Neuronal stem cell (in vitro differentiated cells): ENCODE results near the gene NOP53.

Source experiments
- DNase-seq: peaks from one replicate; pipeline ENCODE4 v3.0.0-alpha.2; 2013; ENCODE audit warnings: low spot score
- H2AFZ ChIP-seq: one replicate; pipeline ENCODE4 v1.6.1; 2013; ENCODE audit warnings: mild to moderate bottlenecking, low read length, inconsistent platforms
- H2AK5ac ChIP-seq: 2 replicates; pipeline ENCODE4 v1.6.1; 2013; ENCODE audit warnings: low read depth, mild to moderate bottlenecking, inconsistent platforms, low read length, moderate library complexity, mixed read lengths
- H2BK120ac ChIP-seq: 2 replicates; pipeline ENCODE4 v1.6.1; 2013; ENCODE audit warnings: low read depth, mild to moderate bottlenecking, inconsistent platforms, low read length, moderate library complexity, mixed read lengths
- H2BK12ac ChIP-seq: one replicate; pipeline ENCODE4 v1.6.1; 2013; ENCODE audit warnings: low read length, inconsistent platforms
- H2BK15ac ChIP-seq: 2 replicates; pipeline ENCODE4 v1.6.1; 2013; ENCODE audit warnings: mild to moderate bottlenecking, low read length, inconsistent platforms, mixed read lengths
- H2BK5ac ChIP-seq: one replicate; pipeline ENCODE4 v1.6.1; 2013; ENCODE audit warnings: inconsistent platforms, mild to moderate bottlenecking, low read length, moderate library complexity
- H3K14ac ChIP-seq: one replicate; pipeline ENCODE4 v1.6.1; 2013; ENCODE audit warnings: low read length, inconsistent platforms
- H3K18ac ChIP-seq: 2 replicates; pipeline ENCODE4 v1.6.1; 2013; ENCODE audit warnings: low read length, inconsistent platforms
- H3K23ac ChIP-seq: 2 replicates; pipeline ENCODE4 v1.6.1; 2013; ENCODE audit warnings: low read depth, mild to moderate bottlenecking, mixed read lengths, low read length, inconsistent platforms; ENCODE audit not compliant: poor library complexity
- H3K27ac ChIP-seq: replicated peaks from 3 replicates; pipeline ENCODE4 v1.5.1; 2013; ENCODE audit warnings: low read length, inconsistent platforms
- H3K27me3 ChIP-seq, 3 experiments: 2 replicates each; pipeline ENCODE4 v1.6.1; 2013; ENCODE audit warnings: low read length in 3 of 3, mild to moderate bottlenecking in 2 of 3, inconsistent platforms in 1 of 3, low read depth in 1 of 3, mixed read lengths in 1 of 3, moderate library complexity in 1 of 3; ENCODE audit not compliant: control insufficient read depth in 3 of 3, insufficient read depth in 3 of 3
- H3K36me3 ChIP-seq, 2 donors: replicated peaks in 1 of 2; 2 replicates each; pipeline ENCODE4 v1.6.1; 2013; ENCODE audit warnings: low read length in 2 of 2; ENCODE audit not compliant: control insufficient read depth in 2 of 2, insufficient read depth in 2 of 2
- H3K4ac ChIP-seq: 2 replicates; pipeline ENCODE4 v1.6.1; 2013; ENCODE audit warnings: inconsistent platforms, mild to moderate bottlenecking, low read length, moderate library complexity
- H3K4me1 ChIP-seq, 2 donors: 1 replicate in 1 of 2; 2 replicates in 1 of 2; pipeline ENCODE4 v1.6.1; 2013; ENCODE audit warnings: low read length in 2 of 2, low read depth in 1 of 2; ENCODE audit not compliant: control insufficient read depth in 2 of 2, insufficient read depth in 1 of 2
- H3K4me2 ChIP-seq: one replicate; pipeline ENCODE4 v1.6.1; 2013; ENCODE audit warnings: mild to moderate bottlenecking, low read length, inconsistent platforms; ENCODE audit not compliant: insufficient read depth, poor library complexity, severe bottlenecking
- H3K4me3 ChIP-seq, 2 donors: 2 replicates each; pipeline ENCODE4 v1.5.1; 2013; ENCODE audit warnings: low read length in 2 of 2, mild to moderate bottlenecking in 2 of 2, inconsistent platforms in 1 of 2, moderate library complexity in 1 of 2
- H3K79me1 ChIP-seq: one replicate; pipeline ENCODE4 v1.6.1; 2013; ENCODE audit warnings: low read depth, mild to moderate bottlenecking, inconsistent platforms, low read length, moderate library complexity
- H3K9ac ChIP-seq: one replicate; pipeline ENCODE4 v1.6.1; 2013; ENCODE audit warnings: mild to moderate bottlenecking, low read depth, low read length, inconsistent platforms; ENCODE audit not compliant: poor library complexity
- H3K9me3 ChIP-seq, 2 donors: replicated peaks in 1 of 2; 2 replicates each; pipeline versions ENCODE3 to v1.6.1; 2013; ENCODE audit warnings: low read length in 2 of 2, mild to moderate bottlenecking in 2 of 2, inconsistent platforms in 1 of 2, low read depth in 1 of 2, mixed read lengths in 1 of 2, moderate library complexity in 1 of 2; ENCODE audit not compliant: control insufficient read depth in 2 of 2, insufficient read depth in 1 of 2
- H4K8ac ChIP-seq: one replicate; pipeline ENCODE4 v1.6.1; 2013; ENCODE audit warnings: low read depth, mild to moderate bottlenecking, inconsistent platforms, low read length, moderate library complexity
- H4K91ac ChIP-seq: one replicate; pipeline ENCODE4 v1.6.1; 2013; ENCODE audit warnings: low read length, low read depth, mild to moderate bottlenecking, inconsistent platforms; ENCODE audit not compliant: poor library complexity
- WGBS, 2 donors: extraction: QIAGEN DNeasy Blood & Tissue Kit; methylation state at CpG; one replicate each; pipeline ENCODE4 v1.1.7; 2013; ENCODE audit warnings: missing lambda C conversion rate in 2 of 2, mixed read lengths in 1 of 2; ENCODE audit not compliant: insufficient read length in 2 of 2, insufficient replicate concordance in 1 of 2; ENCODE audit errors: extremely low coverage in 2 of 2; 5-methylcytosine and 5-hydroxymethylcytosine counted together

The NOP53 gene

DNA sequence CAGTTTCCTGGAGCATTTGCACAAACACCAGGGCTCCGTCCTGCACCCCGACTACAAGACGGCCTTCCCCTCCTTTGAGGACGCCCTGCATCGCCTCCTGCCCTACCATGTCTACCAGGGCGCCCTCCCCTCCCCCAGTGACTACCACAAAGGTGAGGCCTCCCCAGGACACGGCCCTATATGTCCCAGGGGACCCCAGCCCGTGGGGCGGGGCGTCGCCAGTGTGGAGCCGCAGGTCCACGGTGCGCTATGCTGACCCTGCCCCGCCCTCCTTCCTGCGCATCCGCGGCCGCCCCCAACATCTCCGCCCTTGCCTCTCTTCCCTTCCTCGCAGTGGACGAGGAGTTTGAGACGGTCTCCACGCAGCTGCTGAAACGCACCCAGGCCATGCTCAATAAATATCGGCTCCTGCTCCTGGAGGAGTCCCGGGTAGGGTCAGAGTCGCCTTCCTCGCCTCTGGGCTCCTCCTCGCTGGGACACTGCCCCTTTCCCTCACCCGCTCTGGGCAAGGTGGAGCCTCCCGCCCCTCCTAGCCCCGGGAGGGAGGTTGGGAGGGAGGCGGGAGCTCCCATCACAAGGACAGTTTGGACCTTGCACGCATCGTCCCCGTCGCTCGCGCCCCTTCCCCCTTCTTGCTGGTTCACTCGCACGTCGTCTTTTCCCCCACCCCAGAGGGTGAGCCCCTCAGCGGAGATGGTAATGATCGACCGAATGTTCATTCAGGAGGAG is 46.6 kb upstream of the NOP53 start:
- Histone ChIP-seq H3K4me2 (no peak overlapping the region), H2BK12ac (no peak overlapping the region), H3K27ac (no peak overlapping the region), H2BK15ac (peak overlapping the region; percentile 81), H4K91ac (no peak overlapping the region), H3K4me1 (peaks cover 0 to 2% of the 10 kb centered on the region in 2 donors), H3K9me3 (no peaks in the 10 kb centered on the region), H3K9ac (no peak overlapping the region), H3K14ac (no peak overlapping the region), H4K8ac (peak overlapping the region; percentile 9), H3K18ac (peak overlapping the region; percentile 38), H2BK5ac (peak overlapping the region; percentile 19), H2AFZ (no peak overlapping the region), H2BK120ac (no peak overlapping the region), H3K36me3 (peaks cover 26 to 54% of the 10 kb centered on the region in 2 donors), H2AK5ac (peak overlapping the region; percentile 89), H3K23ac (peak overlapping the region; percentile 73), H3K79me1 (peaks cover 11% of the 10 kb centered on the region), H3K4ac (no peak overlapping the region), H3K4me3 (no peak overlapping the region), H3K27me3 (no peaks in the 10 kb centered on the region)
- no CpG with 5 or more reads among the region's 46 CpGs for WGBS, 2 donors
- DNase-seq, result no peak

GRCh38 chr19:47699360-47699917 is 45.9 kb upstream of the NOP53 start:
- no peak overlapping the region for H3K4ac ChIP-seq
- peaks cover 26 to 54% of the 10 kb centered on the region in 2 donors for H3K36me3 ChIP-seq
- no peak overlapping the region for H2BK120ac ChIP-seq
- DNase-seq, result peak; percentile 37
- H3K27ac ChIP-seq, result no peak overlapping the region
- no peak overlapping the region for H2BK12ac ChIP-seq
- H2AK5ac ChIP-seq, result peak overlapping the region; percentile 30
- no peak overlapping the region for H3K18ac ChIP-seq
- no peak overlapping the region for H2BK5ac ChIP-seq
- H2BK15ac ChIP-seq, result no peak overlapping the region
- H3K4me3 ChIP-seq, result no peak overlapping the region
- H3K4me2 ChIP-seq, result no peak overlapping the region
- no peak overlapping the region for H3K9ac ChIP-seq
- H3K14ac ChIP-seq, result no peak overlapping the region
- H3K79me1 ChIP-seq, result peaks cover 9% of the 10 kb centered on the region
- H3K9me3 ChIP-seq, result no peaks in the 10 kb centered on the region
- H3K4me1 ChIP-seq, result peaks cover 0 to 2% of the 10 kb centered on the region in 2 donors
- no peak overlapping the region for H4K91ac ChIP-seq
- WGBS, 2 donors, result no CpG with 5 or more reads among the region's 9 CpGs
- H4K8ac ChIP-seq, result no peak overlapping the region
- no peaks in the 10 kb centered on the region for H3K27me3 ChIP-seq
- H3K23ac ChIP-seq, result no peak overlapping the region
- H2AFZ ChIP-seq, result no peak overlapping the region

DNA sequence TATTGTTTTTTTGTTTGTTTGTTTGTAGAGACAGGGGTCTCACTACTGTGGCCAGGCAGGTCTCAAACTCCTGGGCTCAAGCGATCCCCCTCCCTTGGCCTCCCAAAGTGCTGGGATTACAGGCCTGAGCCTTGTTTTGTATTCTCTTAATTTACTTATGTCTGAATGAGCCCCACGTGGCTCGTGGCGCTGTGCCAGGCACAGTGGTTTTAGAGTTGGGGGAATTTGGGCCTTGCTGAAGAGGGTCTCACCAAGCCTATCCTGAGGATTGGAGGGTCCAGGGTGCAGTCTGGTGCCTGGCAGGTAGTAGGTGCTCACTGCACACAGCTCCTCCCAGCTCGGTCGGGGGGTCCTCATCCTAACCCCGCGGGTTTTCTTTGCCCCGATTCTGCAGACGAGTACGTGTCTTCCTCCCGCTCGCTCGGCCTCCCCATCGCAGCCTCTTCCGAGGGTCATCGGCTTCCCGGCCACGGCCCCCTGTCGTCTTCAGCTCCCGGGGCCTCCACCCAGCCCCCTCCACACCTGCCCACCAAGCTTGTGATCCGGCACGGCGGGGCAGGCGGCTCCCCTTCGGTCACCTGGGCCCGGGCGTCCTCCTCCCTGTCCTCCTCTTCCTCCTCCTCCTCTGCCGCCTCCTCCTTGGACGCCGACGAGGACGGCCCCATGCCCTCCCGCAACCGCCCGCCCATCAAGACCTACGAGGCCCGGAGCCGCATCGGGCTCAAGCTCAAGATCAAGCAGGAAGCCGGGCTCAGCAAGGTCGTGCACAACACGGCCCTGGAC is 44.2 kb upstream of the NOP53 start:
- WGBS, 2 donors, result no CpG with 5 or more reads among the region's 43 CpGs
- H3K9me3 ChIP-seq, result no peaks in the 10 kb centered on the region

More for the DNA sequence above, 44.2 kb upstream of the NOP53 start:
- no peak overlapping the region for H2BK12ac ChIP-seq
- no peak overlapping the region for H3K27ac ChIP-seq
- H3K4me1 ChIP-seq, result peaks cover 0 to 2% of the 10 kb centered on the region in 2 donors
- no peak for DNase-seq
- H3K4me2 ChIP-seq, result no peak overlapping the region
- no peak overlapping the region for H3K14ac ChIP-seq
- no peak overlapping the region for H3K4me3 ChIP-seq
- H2BK120ac ChIP-seq, result no peak overlapping the region
- no peak overlapping the region for H3K18ac ChIP-seq
- peaks cover 26 to 47% of the 10 kb centered on the region in 2 donors for H3K36me3 ChIP-seq
- H2BK15ac ChIP-seq, result no peak overlapping the region
- H3K23ac ChIP-seq, result no peak overlapping the region
- H2BK5ac ChIP-seq, result no peak overlapping the region
- no peak overlapping the region for H3K9ac ChIP-seq
- H3K27me3 ChIP-seq, result no peaks in the 10 kb centered on the region
- peaks cover 7% of the 10 kb centered on the region for H3K79me1 ChIP-seq
- no peak overlapping the region for H2AFZ ChIP-seq
- H3K4ac ChIP-seq, result no peak overlapping the region
- H2AK5ac ChIP-seq, result no peak overlapping the region
- H4K8ac ChIP-seq, result no peak overlapping the region
- H4K91ac ChIP-seq, result no peak overlapping the region
